ENCODE data around the gene PMAIP1. TPM values are rescaled to one million over a fixed set of nuclear protein-coding genes. Genes with fewer than 3 reads are reported as not detected.

Gene PMAIP1
- polyA plus RNA-seq, 1 of the 3 experiments (the other 2 are of a cell fraction): 76.9 TPM

DNA sequence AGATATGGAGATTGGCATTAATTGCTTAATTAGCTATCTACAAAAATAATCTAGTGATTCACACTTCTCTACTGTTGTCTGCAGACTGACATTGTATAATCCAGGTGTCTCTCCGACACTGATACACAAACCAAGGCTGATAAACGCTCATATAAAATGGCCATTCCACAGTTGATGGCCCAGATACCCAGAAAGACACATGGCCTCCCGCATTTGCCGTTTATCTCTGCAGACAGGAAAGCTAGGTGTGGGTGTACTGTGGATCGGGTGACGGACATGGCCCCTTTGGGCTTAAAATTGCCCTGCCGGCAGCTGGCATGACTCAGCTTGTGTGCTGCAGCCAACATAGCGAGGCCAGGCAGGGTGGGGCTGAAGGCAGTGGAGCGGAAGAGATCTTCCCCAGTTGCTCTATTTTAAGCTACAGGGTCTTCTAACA lies 18.5 kb downstream of the PMAIP1 start (continued):
- TF ChIP-seq, protein P1, sequence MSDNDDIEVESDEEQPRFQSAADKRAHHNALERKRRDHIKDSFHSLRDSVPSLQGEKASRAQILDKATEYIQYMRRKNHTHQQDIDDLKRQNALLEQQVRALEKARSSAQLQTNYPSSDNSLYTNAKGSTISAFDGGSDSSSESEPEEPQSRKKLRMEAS (IDR thresholded peaks at IDR 0.05; ENCODE audit: low read depth): peak; percentile 48; the same call in 1 of the 2 replicates
- TF ChIP-seq NFIC (IDR thresholded peaks at IDR 0.05; ENCODE audit: borderline replicate concordance): peak; percentile 55; the same call in 1 of the 2 replicates
- TF ChIP-seq EP300 (IDR thresholded peaks at IDR 0.05; ENCODE audit: borderline replicate concordance in 1 of 2, low read depth in 1 of 2, low read length in 1 of 2): peak in 1 of 2 experiments; percentile 45; a peak in 2 of 4 replicates
- no peak for TF ChIP-seq GABPA (IDR thresholded peaks at IDR 0.05; ENCODE audit: low read depth)
- TF ChIP-seq, protein P2, sequence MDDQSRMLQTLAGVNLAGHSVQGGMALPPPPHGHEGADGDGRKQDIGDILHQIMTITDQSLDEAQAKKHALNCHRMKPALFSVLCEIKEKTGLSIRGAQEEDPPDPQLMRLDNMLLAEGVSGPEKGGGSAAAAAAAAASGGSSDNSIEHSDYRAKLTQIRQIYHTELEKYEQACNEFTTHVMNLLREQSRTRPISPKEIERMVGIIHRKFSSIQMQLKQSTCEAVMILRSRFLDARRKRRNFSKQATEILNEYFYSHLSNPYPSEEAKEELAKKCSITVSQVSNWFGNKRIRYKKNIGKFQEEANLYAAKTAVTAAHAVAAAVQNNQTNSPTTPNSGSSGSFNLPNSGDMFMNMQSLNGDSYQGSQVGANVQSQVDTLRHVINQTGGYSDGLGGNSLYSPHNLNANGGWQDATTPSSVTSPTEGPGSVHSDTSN (IDR thresholded peaks at IDR 0.05): peak; percentile 68; the same call in 1 of the 2 replicates
- no peak for TF ChIP-seq ELF1 (IDR thresholded peaks at IDR 0.05)
- TF ChIP-seq FOXJ3 (CRISPR knock-in tag; IDR thresholded peaks at IDR 0.05): 0 out of 2 replicates have a peak, but pooled peaks have one; percentile 51
- TF ChIP-seq RXRA (IDR thresholded peaks at IDR 0.05; ENCODE audit: borderline replicate concordance, low read depth): no peak

DNA sequence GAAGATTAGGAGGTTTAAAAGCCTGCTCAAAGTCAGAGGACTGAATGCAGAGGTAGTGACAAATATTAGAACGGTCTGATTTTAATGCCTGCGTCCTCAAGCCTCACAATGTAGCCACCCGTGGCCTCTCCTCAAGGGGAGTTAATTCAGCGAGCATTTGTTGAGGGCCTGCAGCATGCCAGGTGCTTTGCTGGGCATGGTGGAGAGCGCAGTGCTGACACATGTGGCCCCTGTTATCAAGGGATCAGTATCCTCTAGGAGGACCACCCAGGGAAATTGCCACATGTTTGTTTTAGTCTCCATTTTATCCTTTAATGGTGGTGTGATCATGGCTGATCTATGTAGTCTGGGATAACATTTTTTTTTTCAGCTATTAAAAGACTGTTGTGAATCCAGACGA lies 19.2 kb downstream of the PMAIP1 start:
- peaks cover 8 to 18% of the 10 kb centered on the region in 2 experiments; a peak in 3 of 4 replicates for H3K4me1 ChIP-seq (ENCODE audit: control insufficient read depth in 1 of 2, insufficient read depth in 2 of 2, low read depth in 1 of 2, low read length in 1 of 2)
- 96% methylated on average over 6 of the region's 6 CpGs for WGBS (ENCODE audit: low lambda C conversion rate)
- H3K79me2 ChIP-seq (ENCODE audit: insufficient read depth): no peaks in the 10 kb centered on the region
- H3K36me3 ChIP-seq (replicated peaks in 1 of 2; ENCODE audit: control insufficient read depth in 1 of 2, insufficient read depth in 2 of 2, low read length in 1 of 2): no peaks in the 10 kb centered on the region
- H3K9ac ChIP-seq: no peak overlapping the region
- H3K4me2 ChIP-seq: no peak overlapping the region
- H4K20me1 ChIP-seq (ENCODE audit: insufficient read depth): no peaks in the 10 kb centered on the region
- no peaks in the 10 kb centered on the region for H3K9me2 ChIP-seq
- no peak for DNase-seq
- peak overlapping the region; percentile 45 to 47; a peak in 3 of 4 replicates for H3K27ac ChIP-seq (ENCODE audit: low read depth in 2 of 2, low read length in 1 of 2)
- H3K27me3 ChIP-seq (ENCODE audit: insufficient read depth): no peaks in the 10 kb centered on the region
- CTCF ChIA-PET: interaction anchor here (0.7 kb wide), 1 partner anchor 917 kb away, joined by 3 read pairs; no protein-coding TSS in a partner anchor
- POLR2A ChIA-PET: interaction anchor here (2.5 kb wide), 1 partner anchor 19 kb away, joined by 10 read pairs; the partner anchor contains the start of gene PMAIP1
- peak overlapping the region; percentile 78; the same call in 1 of the 2 replicates for H2AFZ ChIP-seq (ENCODE audit: low read depth)
- no peak overlapping the region for H3K4me3 ChIP-seq (ENCODE audit: low read depth in 2 of 2, low read length in 1 of 2)
- TF ChIP-seq, protein P3, sequence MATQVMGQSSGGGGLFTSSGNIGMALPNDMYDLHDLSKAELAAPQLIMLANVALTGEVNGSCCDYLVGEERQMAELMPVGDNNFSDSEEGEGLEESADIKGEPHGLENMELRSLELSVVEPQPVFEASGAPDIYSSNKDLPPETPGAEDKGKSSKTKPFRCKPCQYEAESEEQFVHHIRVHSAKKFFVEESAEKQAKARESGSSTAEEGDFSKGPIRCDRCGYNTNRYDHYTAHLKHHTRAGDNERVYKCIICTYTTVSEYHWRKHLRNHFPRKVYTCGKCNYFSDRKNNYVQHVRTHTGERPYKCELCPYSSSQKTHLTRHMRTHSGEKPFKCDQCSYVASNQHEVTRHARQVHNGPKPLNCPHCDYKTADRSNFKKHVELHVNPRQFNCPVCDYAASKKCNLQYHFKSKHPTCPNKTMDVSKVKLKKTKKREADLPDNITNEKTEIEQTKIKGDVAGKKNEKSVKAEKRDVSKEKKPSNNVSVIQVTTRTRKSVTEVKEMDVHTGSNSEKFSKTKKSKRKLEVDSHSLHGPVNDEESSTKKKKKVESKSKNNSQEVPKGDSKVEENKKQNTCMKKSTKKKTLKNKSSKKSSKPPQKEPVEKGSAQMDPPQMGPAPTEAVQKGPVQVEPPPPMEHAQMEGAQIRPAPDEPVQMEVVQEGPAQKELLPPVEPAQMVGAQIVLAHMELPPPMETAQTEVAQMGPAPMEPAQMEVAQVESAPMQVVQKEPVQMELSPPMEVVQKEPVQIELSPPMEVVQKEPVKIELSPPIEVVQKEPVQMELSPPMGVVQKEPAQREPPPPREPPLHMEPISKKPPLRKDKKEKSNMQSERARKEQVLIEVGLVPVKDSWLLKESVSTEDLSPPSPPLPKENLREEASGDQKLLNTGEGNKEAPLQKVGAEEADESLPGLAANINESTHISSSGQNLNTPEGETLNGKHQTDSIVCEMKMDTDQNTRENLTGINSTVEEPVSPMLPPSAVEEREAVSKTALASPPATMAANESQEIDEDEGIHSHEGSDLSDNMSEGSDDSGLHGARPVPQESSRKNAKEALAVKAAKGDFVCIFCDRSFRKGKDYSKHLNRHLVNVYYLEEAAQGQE (IDR thresholded peaks at IDR 0.05; ENCODE audit: low read depth, low read length): no peak
- no peak for TF ChIP-seq FOXM1 (IDR thresholded peaks at IDR 0.05; ENCODE audit: low read depth)
- no peak for TF ChIP-seq MEF2A (IDR thresholded peaks at IDR 0.05; ENCODE audit: borderline replicate concordance, low read depth)
- TF ChIP-seq, protein P4, sequence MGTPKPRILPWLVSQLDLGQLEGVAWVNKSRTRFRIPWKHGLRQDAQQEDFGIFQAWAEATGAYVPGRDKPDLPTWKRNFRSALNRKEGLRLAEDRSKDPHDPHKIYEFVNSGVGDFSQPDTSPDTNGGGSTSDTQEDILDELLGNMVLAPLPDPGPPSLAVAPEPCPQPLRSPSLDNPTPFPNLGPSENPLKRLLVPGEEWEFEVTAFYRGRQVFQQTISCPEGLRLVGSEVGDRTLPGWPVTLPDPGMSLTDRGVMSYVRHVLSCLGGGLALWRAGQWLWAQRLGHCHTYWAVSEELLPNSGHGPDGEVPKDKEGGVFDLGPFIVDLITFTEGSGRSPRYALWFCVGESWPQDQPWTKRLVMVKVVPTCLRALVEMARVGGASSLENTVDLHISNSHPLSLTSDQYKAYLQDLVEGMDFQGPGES (IDR thresholded peaks at IDR 0.05; ENCODE audit: low read depth, low read length): no peak
- TF ChIP-seq TAF1 (IDR thresholded peaks at IDR 0.05; ENCODE audit: borderline replicate concordance, low read depth, low read length): no peak
- H3K9me3 ChIP-seq: no peaks in the 10 kb centered on the region
- H3F3A ChIP-seq (replicated peaks; ENCODE audit: insufficient read depth): peaks cover 14% of the 10 kb centered on the region
